DMS153 treated with DMSO at 0.1 percent for 48 hours (cell line): ENCODE data around the gene PSEN1.

Experiments used
- DNase-seq: peaks from one replicate; lab custom pipeline; 2025; ENCODE audit not compliant: unreplicated experiment; lab: John Stamatoyannopoulos, UW

Gene PSEN1

GRCh38 chr14:73252491-73253322 lies 116.4 kb downstream of the PSEN1 start:
- no peak for DNase-seq

- no peak for DNase-seq
Measured at GRCh38 chr14:73253323-73253610, 117.0 kb downstream of the PSEN1 start.

GRCh38 chr14:73253721-73254120 lies 117.4 kb downstream of the PSEN1 start:
- no peak for DNase-seq

GRCh38 chr14:73254247-73255004 lies 118.1 kb downstream of the PSEN1 start:
- DNase-seq: no peak

GRCh38 chr14:73255005-73255400 lies 118.7 kb downstream of the PSEN1 start:
- DNase-seq: no peak

GRCh38 chr14:73255693-73256225 lies 119.5 kb downstream of the PSEN1 start:
- DNase-seq: no peak

GRCh38 chr14:73258076-73258475 lies 121.8 kb downstream of the PSEN1 start:
- DNase-seq: no peak

- no peak for DNase-seq
Measured at GRCh38 chr14:73258845-73259611, 122.7 kb downstream of the PSEN1 start.

GRCh38 chr14:73259837-73260236 lies 123.5 kb downstream of the PSEN1 start:
- DNase-seq: no peak

- no peak for DNase-seq
Measured at GRCh38 chr14:73260574-73260973, 124.3 kb downstream of the PSEN1 start.

GRCh38 chr14:73261075-73261474 lies 124.8 kb downstream of the PSEN1 start:
- no peak for DNase-seq

- DNase-seq: no peak
Measured at GRCh38 chr14:73261520-73262426, 125.5 kb downstream of the PSEN1 start.

- DNase-seq: no peak
Measured at GRCh38 chr14:73262427-73263183, 126.3 kb downstream of the PSEN1 start.

- DNase-seq: no peak
Measured at GRCh38 chr14:73263606-73264005, 127.3 kb downstream of the PSEN1 start.

GRCh38 chr14:73264080-73264884 lies 128.0 kb downstream of the PSEN1 start:
- DNase-seq: no peak

GRCh38 chr14:73264885-73265720 lies 128.8 kb downstream of the PSEN1 start:
- no peak for DNase-seq

GRCh38 chr14:73265721-73266046 lies 129.4 kb downstream of the PSEN1 start:
- no peak for DNase-seq

- DNase-seq: no peak
Measured at GRCh38 chr14:73266317-73266716, 130.0 kb downstream of the PSEN1 start.
